Osteocyte (in vitro differentiated cells): Measurements from ENCODE around the gene PSKH1. TPM values are rescaled to one million over a fixed set of nuclear protein-coding genes. Genes with fewer than 3 reads are reported as not detected.

Source experiments
- DNase-seq: peaks from one replicate; pipeline ENCODE4 v3.0.0; 2021; ENCODE audit warnings: mixed read lengths; ENCODE audit not compliant: unreplicated experiment; ENCODE audit errors: extremely low spot score
- H3K27ac Mint-ChIP-seq: one replicate; pipeline ENCODE4 v1.8.0; 2021; ENCODE audit warnings: mild to moderate bottlenecking, mixed read lengths; ENCODE audit not compliant: unreplicated experiment
- H3K27me3 Mint-ChIP-seq: one replicate; pipeline ENCODE4 v1.8.0; 2021; ENCODE audit warnings: mixed read lengths; ENCODE audit not compliant: unreplicated experiment
- H3K36me3 Mint-ChIP-seq: one replicate; pipeline ENCODE4 v1.8.0; 2021; ENCODE audit warnings: mixed read lengths; ENCODE audit not compliant: unreplicated experiment
- H3K4me1 Mint-ChIP-seq: one replicate; pipeline ENCODE4 v1.8.0; 2021; ENCODE audit warnings: mixed read lengths; ENCODE audit not compliant: unreplicated experiment
- H3K4me3 Mint-ChIP-seq: one replicate; pipeline ENCODE4 v1.8.0; 2021; ENCODE audit warnings: mild to moderate bottlenecking, moderate library complexity, mixed read lengths; ENCODE audit not compliant: unreplicated experiment
- H3K9me3 Mint-ChIP-seq: one replicate; pipeline ENCODE4 v1.8.0; 2021; ENCODE audit warnings: mixed read lengths; ENCODE audit not compliant: unreplicated experiment
- total RNA-seq: library from RNA; stranded (reverse); gene quantifications from 2 replicates; pipeline ENCODE4 v1.2.1, GENCODE V29; 2021
- TF ChIP-seq, protein P1 (sequence below): fragments of 200-600 bp; sonication (generic); IDR thresholded peaks from 2 replicates; pipeline ENCODE4 v1.5.0; 2021; ENCODE audit warnings: antibody characterized with exemption, mild to moderate bottlenecking, moderate library complexity

Gene PSKH1
- total RNA-seq, 1 donor from 2014 or later = 45.5 TPM

GRCh38 chr16:67856927-67857546 is 36.0 kb upstream of the PSKH1 start:
- TF ChIP-seq, protein P1, sequence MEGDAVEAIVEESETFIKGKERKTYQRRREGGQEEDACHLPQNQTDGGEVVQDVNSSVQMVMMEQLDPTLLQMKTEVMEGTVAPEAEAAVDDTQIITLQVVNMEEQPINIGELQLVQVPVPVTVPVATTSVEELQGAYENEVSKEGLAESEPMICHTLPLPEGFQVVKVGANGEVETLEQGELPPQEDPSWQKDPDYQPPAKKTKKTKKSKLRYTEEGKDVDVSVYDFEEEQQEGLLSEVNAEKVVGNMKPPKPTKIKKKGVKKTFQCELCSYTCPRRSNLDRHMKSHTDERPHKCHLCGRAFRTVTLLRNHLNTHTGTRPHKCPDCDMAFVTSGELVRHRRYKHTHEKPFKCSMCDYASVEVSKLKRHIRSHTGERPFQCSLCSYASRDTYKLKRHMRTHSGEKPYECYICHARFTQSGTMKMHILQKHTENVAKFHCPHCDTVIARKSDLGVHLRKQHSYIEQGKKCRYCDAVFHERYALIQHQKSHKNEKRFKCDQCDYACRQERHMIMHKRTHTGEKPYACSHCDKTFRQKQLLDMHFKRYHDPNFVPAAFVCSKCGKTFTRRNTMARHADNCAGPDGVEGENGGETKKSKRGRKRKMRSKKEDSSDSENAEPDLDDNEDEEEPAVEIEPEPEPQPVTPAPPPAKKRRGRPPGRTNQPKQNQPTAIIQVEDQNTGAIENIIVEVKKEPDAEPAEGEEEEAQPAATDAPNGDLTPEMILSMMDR = no peak
- Mint-ChIP-seq H3K4me1 (peaks cover 36% of the 10 kb centered on the region), H3K9me3 (no peaks in the 10 kb centered on the region), H3K36me3 (peaks cover 6% of the 10 kb centered on the region), H3K27me3 (no peaks in the 10 kb centered on the region), H3K4me3 (no peak overlapping the region), H3K27ac (peak overlapping the region; percentile 87)
- no peak for DNase-seq

DNA sequence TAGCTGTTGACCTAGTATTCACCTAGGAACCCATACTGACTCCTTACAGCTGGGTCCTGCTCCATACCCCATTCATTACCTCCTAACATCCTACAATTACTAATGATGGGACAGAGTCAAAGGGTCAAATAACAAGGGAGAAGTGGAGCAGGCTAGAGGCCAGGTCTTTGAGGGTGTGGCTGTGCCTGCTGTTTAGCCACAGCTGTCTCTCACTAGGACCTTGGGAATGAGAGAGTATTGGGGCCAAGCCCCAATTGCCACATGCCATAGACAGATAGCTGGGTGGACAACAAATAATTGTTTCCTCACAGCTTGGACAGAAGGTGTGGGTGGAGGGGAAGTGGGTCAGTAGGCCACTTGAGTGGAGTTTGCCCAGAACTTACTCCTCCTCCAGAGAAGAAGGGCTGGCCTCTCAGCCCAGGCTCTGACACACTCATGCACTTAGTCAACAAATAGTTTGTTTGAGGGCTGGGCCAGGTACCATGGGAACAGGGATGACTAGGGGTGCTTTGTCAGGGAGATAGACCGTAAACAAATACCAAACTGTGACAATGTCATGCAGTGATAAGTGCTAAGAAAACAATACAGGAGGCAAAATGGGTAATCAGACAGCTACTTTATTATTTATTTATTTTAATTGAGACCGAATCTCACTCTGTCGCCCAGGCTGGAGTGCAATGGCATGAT is 35.4 kb upstream of the PSKH1 start:
- no peaks in the 10 kb centered on the region for H3K9me3 Mint-ChIP-seq
- DNase-seq = no peak
- H3K27me3 Mint-ChIP-seq = no peaks in the 10 kb centered on the region
- H3K36me3 Mint-ChIP-seq = peaks cover 6% of the 10 kb centered on the region
- H3K4me3 Mint-ChIP-seq = no peak overlapping the region
- TF ChIP-seq, protein P1 = no peak
- peaks cover 39% of the 10 kb centered on the region for H3K4me1 Mint-ChIP-seq
- H3K27ac Mint-ChIP-seq = peak overlapping the region; percentile 87

DNA sequence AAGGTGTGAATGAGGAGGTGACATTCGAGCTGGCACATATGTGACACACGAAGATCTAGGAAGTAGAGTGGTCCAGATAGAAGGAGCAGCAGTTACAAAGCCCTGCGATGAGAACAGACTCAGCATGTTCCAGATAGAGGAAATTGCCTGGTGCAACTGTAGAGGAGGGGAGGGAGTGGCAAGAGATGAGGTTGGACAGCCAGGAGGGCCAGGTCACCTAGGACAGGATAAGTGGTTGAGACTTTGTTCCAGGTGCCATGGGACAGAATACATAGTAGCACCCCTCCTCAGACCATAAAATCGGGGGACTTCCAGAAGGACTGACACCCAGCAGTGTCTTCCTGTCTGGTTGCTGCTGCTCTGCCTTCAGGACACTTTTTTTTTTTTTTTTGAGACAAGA is 34.6 kb upstream of the PSKH1 start:
- TF ChIP-seq, protein P1 = no peak
- H3K9me3 Mint-ChIP-seq = no peaks in the 10 kb centered on the region
- no peak overlapping the region for H3K4me3 Mint-ChIP-seq
- H3K27ac Mint-ChIP-seq = peak overlapping the region; percentile 87
- no peaks in the 10 kb centered on the region for H3K27me3 Mint-ChIP-seq
- DNase-seq = no peak
- peaks cover 6% of the 10 kb centered on the region for H3K36me3 Mint-ChIP-seq
- peaks cover 47% of the 10 kb centered on the region for H3K4me1 Mint-ChIP-seq

DNA sequence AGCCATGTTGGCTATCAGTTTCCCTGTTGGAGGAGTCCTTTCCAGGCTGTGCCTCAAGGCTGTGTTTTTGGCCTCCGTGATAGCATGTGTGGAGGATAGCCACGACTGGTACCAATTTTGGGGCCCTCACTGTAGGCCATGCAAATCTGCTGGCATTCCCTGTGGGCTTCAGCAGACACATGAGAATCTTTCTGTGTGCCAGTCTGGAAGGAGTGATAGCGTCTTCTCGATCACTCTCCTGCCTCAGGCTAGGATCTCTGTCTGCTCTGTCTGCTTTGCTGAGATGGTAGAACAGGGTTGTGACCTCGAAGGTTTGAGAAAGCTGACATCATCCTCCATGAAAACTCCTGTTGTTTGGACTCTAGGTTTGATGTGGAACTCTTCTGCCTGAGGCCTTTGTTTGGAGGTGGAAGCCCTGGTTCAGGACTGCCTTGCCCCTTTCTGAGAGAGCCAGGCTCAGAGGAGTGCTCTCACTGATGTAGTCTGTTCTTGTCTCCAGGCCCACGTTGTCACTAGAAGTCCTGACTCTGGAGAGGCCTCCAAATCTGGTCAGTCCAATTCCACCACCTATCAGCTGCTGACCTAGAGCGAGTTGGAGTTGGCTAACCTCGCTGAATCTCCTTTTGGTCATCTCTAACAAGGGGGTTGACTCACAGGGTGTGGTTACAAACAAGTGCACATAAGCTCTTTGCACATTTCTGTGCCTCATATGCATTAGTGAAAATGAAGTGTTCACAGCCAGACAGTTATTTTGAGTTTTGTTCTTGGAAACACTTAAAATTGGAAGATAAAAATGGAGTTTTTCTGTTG is 32.3 kb upstream of the PSKH1 start:
- Mint-ChIP-seq H3K27ac (peak overlapping the region; percentile 64), H3K27me3 (no peaks in the 10 kb centered on the region), H3K4me3 (no peak overlapping the region), H3K9me3 (no peaks in the 10 kb centered on the region), H3K36me3 (peaks cover 9% of the 10 kb centered on the region), H3K4me1 (peaks cover 41% of the 10 kb centered on the region)
- DNase-seq = no peak
- TF ChIP-seq, protein P1 = no peak

DNA sequence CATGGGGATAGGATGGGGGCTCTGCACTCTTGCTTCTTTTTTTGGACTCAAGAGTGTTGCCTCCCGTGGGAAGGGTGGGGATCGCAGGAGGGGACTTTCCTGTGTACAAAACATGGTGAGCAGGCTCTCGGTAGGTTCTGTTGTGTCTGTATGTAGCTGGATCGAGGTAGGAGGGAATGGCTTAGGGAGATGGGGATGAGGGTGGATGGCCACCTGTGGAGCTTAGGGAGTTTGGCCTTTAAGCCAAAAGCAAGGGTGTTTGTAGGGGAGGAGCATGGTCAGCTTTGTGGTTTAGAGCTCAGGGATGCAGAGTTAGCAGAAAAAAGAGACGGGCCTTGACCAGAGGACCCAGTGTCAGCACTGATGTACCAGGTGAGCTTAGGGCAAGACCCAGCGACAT is 31.2 kb upstream of the PSKH1 start:
- TF ChIP-seq, protein P1 = no peak
- Mint-ChIP-seq H3K27me3 (no peaks in the 10 kb centered on the region), H3K27ac (peak overlapping the region; percentile 68), H3K4me3 (no peak overlapping the region), H3K36me3 (peaks cover 12% of the 10 kb centered on the region), H3K9me3 (no peaks in the 10 kb centered on the region), H3K4me1 (peaks cover 38% of the 10 kb centered on the region)
- no peak for DNase-seq
